Activated CD8-positive, alpha-beta memory T cell treated with anti-CD3 and anti-CD28 coated beads for 1 hour (primary cell): Measurements from ENCODE around the gene LHX4.

ENCODE experiments used
- DNase-seq, 2 donors: peaks; one replicate each; pipeline ENCODE4 v3.0.0-alpha.2; 2020; ENCODE audit warnings: low read depth in 1 of 2; ENCODE audit errors: extremely low read depth in 1 of 2

LHX4 gene

GRCh38 chr1:180270530-180271271 is 40.6 kb downstream of the LHX4 start:
- DNase-seq, result no peak

- no peak for DNase-seq
Observed at GRCh38 chr1:180271272-180272255, 41.5 kb downstream of the LHX4 start.

- no peak for DNase-seq
Observed at GRCh38 chr1:180272395-180272794, 42.3 kb downstream of the LHX4 start.

- no peak for DNase-seq
Observed at GRCh38 chr1:180273066-180273465, 43.0 kb downstream of the LHX4 start.

GRCh38 chr1:180274221-180274620 is 44.2 kb downstream of the LHX4 start:
- no peak for DNase-seq

- no peak for DNase-seq
Observed at GRCh38 chr1:180275726-180276125, 45.7 kb downstream of the LHX4 start.

- DNase-seq, result no peak
Observed at GRCh38 chr1:180277476-180278193, 47.6 kb downstream of the LHX4 start.

GRCh38 chr1:180278194-180278515 is 48.1 kb downstream of the LHX4 start:
- DNase-seq, result no peak

GRCh38 chr1:180278596-180279395 is 48.7 kb downstream of the LHX4 start:
- no peak for DNase-seq

GRCh38 chr1:180279651-180280050 is 49.6 kb downstream of the LHX4 start:
- DNase-seq, result no peak

- DNase-seq, result no peak
Observed at GRCh38 chr1:180280617-180281016, 50.6 kb downstream of the LHX4 start.

- no peak for DNase-seq
Observed at GRCh38 chr1:180281490-180281889, 51.4 kb downstream of the LHX4 start.

GRCh38 chr1:180282401-180283044 is 52.5 kb downstream of the LHX4 start:
- no peak for DNase-seq

- DNase-seq, result no peak
Observed at GRCh38 chr1:180283098-180283497, 53.0 kb downstream of the LHX4 start.

- DNase-seq, result no peak
Observed at GRCh38 chr1:180286417-180286816, 56.4 kb downstream of the LHX4 start.

- DNase-seq, result no peak
Observed at GRCh38 chr1:180287988-180288705, 58.1 kb downstream of the LHX4 start.

- no peak for DNase-seq
Observed at GRCh38 chr1:180288940-180289339, 58.9 kb downstream of the LHX4 start.

GRCh38 chr1:180290265-180291001 is 60.4 kb downstream of the LHX4 start:
- no peak for DNase-seq

GRCh38 chr1:180291004-180291403 is 60.9 kb downstream of the LHX4 start:
- DNase-seq, result no peak
